Common myeloid progenitor, CD34-positive (primary cell): ENCODE results near the gene RBPMS2. TPM values are rescaled to one million over a fixed set of nuclear protein-coding genes. Genes with fewer than 3 reads are reported as not detected.
"Not testable (repeated sequence)": the region's sequence is repeated elsewhere in the genome, so short reads cannot be mapped to it uniquely, and the experiment has no call there.

Source experiments
- CTCF ChIA-PET: fragments of 350-600 bp; sonication (Branson Sonifier 250); formaldehyde crosslinking; loops from one replicate; lab custom pipeline; 2021; ENCODE audit warnings: antibody characterized with exemption; lab: Charles Lee
- POLR2A ChIA-PET: fragments of 350-600 bp; sonication (Branson Sonifier 250); formaldehyde crosslinking; loops from one replicate; lab custom pipeline; 2021; ENCODE audit warnings: antibody characterized with exemption; lab: Charles Lee
- DNase-seq, 3 donors: peaks; one replicate each; pipeline versions ENCODE4 v3.0.0 to v3.0.0-alpha.2; 2013
- H3K27ac ChIP-seq, 2 experiments: 1 replicate in 1 of 2; 2 replicates in 1 of 2; pipeline ENCODE4 v1.7.0; 2013; ENCODE audit warnings: inconsistent platforms in 2 of 2, low read length in 2 of 2, mild to moderate bottlenecking in 2 of 2, low read depth in 1 of 2, moderate library complexity in 1 of 2; ENCODE audit not compliant: severe bottlenecking in 2 of 2, insufficient read depth in 1 of 2, poor library complexity in 1 of 2
- H3K27me3 ChIP-seq, 5 experiments: replicated peaks in 2 of 5; 1 replicate in 3 of 5; 2 replicates in 2 of 5; pipeline versions ENCODE4 v1.6.1 to v1.7.0; 2013; ENCODE audit warnings: low read length in 4 of 5, mild to moderate bottlenecking in 2 of 5, moderate library complexity in 2 of 5, inconsistent platforms in 1 of 5; ENCODE audit not compliant: insufficient read depth in 5 of 5, control insufficient read depth in 4 of 5
- H3K36me3 ChIP-seq, 4 experiments: 1 replicate in 2 of 4; 2 replicates in 2 of 4; pipeline versions ENCODE4 v1.6.1 to v1.7.0; 2013; ENCODE audit warnings: low read length in 3 of 4, control low read depth in 1 of 4, mild to moderate bottlenecking in 1 of 4; ENCODE audit not compliant: control insufficient read depth in 4 of 4, insufficient read depth in 4 of 4
- H3K4me1 ChIP-seq, 4 experiments: 1 replicate in 3 of 4; 2 replicates in 1 of 4; pipeline versions ENCODE4 v1.6.1 to v1.7.1; 2013; ENCODE audit warnings: low read length in 3 of 4, mild to moderate bottlenecking in 3 of 4, control low read depth in 1 of 4, inconsistent platforms in 1 of 4, moderate library complexity in 1 of 4; ENCODE audit not compliant: control insufficient read depth in 4 of 4, insufficient read depth in 4 of 4; ENCODE audit errors: control extremely low read depth in 1 of 4
- H3K4me3 ChIP-seq, 7 experiments: 1 replicate in 4 of 7; 2 replicates in 3 of 7; pipeline versions ENCODE4 v1.5.1 to v1.7.0; 2013; ENCODE audit warnings: mild to moderate bottlenecking in 7 of 7, low read length in 6 of 7, moderate library complexity in 6 of 7, inconsistent platforms in 2 of 7, low read depth in 2 of 7, control low read depth in 1 of 7; ENCODE audit not compliant: insufficient read depth in 4 of 7, control insufficient read depth in 1 of 7; ENCODE audit errors: extremely low read depth in 1 of 7
- H3K9me3 ChIP-seq, 5 experiments: 1 replicate in 4 of 5; 2 replicates in 1 of 5; pipeline versions ENCODE4 v1.6.1 to v1.7.1; 2013; ENCODE audit warnings: low read length in 4 of 5, mild to moderate bottlenecking in 2 of 5, inconsistent platforms in 1 of 5, low read depth in 1 of 5, moderate library complexity in 1 of 5; ENCODE audit not compliant: control insufficient read depth in 4 of 5, insufficient read depth in 2 of 5; ENCODE audit errors: control extremely low read depth in 1 of 5
- WGBS: methylation state at CpG from one replicate; pipeline ENCODE4 v1.1.5; 2013; ENCODE audit not compliant: insufficient coverage; 5-methylcytosine and 5-hydroxymethylcytosine counted together
- polyA plus RNA-seq: library from polyadenylated mRNA; unstranded; fragments of 120-200 nt; gene quantifications from one replicate; pipeline ENCODE4 v1.2.1, GENCODE V29; 2013

RBPMS2 gene
- 1.6 TPM for polyA plus RNA-seq

GRCh38 chr15:64775551-64776401, at the start of gene RBPMS2:
Gene RBPMS2 (minus strand): TSS chr15:64775589. CDS start chr15:64775319, 270 bp downstream.
- peak within 1 kb of the TSS; percentile 36 to 74 (median 61) for H3K4me3 ChIP-seq
- ChIA-PET CTCF (no interaction called here), POLR2A (interaction anchor here (0.5 kb wide), 1 partner anchor 19 kb away, joined by 3 read pairs; no protein-coding TSS in a partner anchor)
- H3K36me3 ChIP-seq: no peaks in the 10 kb centered on the region
- H3K9me3 ChIP-seq: no peaks in the 10 kb centered on the region
- peak in 1 of 3 donors; percentile 11 for DNase-seq
- peaks cover 4 to 62% (median 38%) of the 10 kb centered on the region in 5 experiments for H3K27me3 ChIP-seq
- H3K27ac ChIP-seq: no peak within 1 kb of the TSS
- under 1% methylated on average over 30 of the region's 90 CpGs for WGBS
- H3K4me1 ChIP-seq: peaks cover 0 to 17% (median 12%) of the 10 kb centered on the region in 4 experiments

- peaks cover 0 to 15% (median 4%) of the 10 kb centered on the region in 4 experiments for H3K36me3 ChIP-seq
- H3K27ac ChIP-seq: no peak overlapping the region
- POLR2A ChIA-PET: interaction anchor here (0.6 to 0.8 kb wide), 2 partner anchors 16 to 69 kb away, joined by 3 read pairs; no protein-coding TSS in a partner anchor
- peak overlapping the region in 6 of 7 experiments; percentile 58 to 93 (median 66) for H3K4me3 ChIP-seq
- H3K9me3 ChIP-seq: no peaks in the 10 kb centered on the region
- peaks cover 0 to 27% (median 5%) of the 10 kb centered on the region in 5 experiments for H3K27me3 ChIP-seq
- CTCF ChIA-PET: interaction anchor here (2.0 kb wide), 1 partner anchor 15 kb away, joined by 8 read pairs; no protein-coding TSS in a partner anchor
- peak in 1 of 3 donors; percentile 44 for DNase-seq
- 3% methylated on average over 14 of the region's 17 CpGs for WGBS
- H3K4me1 ChIP-seq: peaks cover 2 to 27% (median 26%) of the 10 kb centered on the region in 4 experiments
Measured at GRCh38 chr15:64824929-64825430, 49.6 kb upstream of the RBPMS2 start.

- no peaks in the 10 kb centered on the region for H3K27me3 ChIP-seq
- peaks cover 0 to 9% (median 2%) of the 10 kb centered on the region in 4 experiments for H3K4me1 ChIP-seq
- no peak overlapping the region for H3K4me3 ChIP-seq
- H3K9me3 ChIP-seq: no peaks in the 10 kb centered on the region
- DNase-seq: no peak
- ChIA-PET CTCF (no interaction called here), POLR2A (no interaction called here)
- no peak overlapping the region for H3K27ac ChIP-seq
- 96% methylated on average over 11 of the region's 13 CpGs for WGBS
- peaks cover 0 to 35% (median 12%) of the 10 kb centered on the region in 4 experiments for H3K36me3 ChIP-seq
Measured at GRCh38 chr15:64816452-64816851, 41.1 kb upstream of the RBPMS2 start.

GRCh38 chr15:64814965-64815364, 39.6 kb upstream of the RBPMS2 start:
- not testable (repeated sequence) for DNase-seq, H3K4me1 ChIP-seq, H3K9me3 ChIP-seq, H3K27ac ChIP-seq, H3K27me3 ChIP-seq, H3K4me3 ChIP-seq
- POLR2A ChIA-PET: interaction anchor here (0.6 kb wide), 2 partner anchors 8 to 17 kb away, joined by 3 read pairs; no protein-coding TSS in a partner anchor
- CTCF ChIA-PET: interaction anchor here (1.0 to 1.5 kb wide), 2 partner anchors 8 to 12 kb away, joined by 4 read pairs; no protein-coding TSS in a partner anchor
- peaks cover 0 to 27% (median 8%) of the 10 kb centered on the region in 4 experiments for H3K36me3 ChIP-seq
- WGBS: 94% methylated on average over 3 of the region's 4 CpGs

- H3K4me3 ChIP-seq, POLR2A ChIA-PET, H3K9me3 ChIP-seq, H3K4me1 ChIP-seq, H3K27ac ChIP-seq, H3K27me3 ChIP-seq, DNase-seq: not testable (repeated sequence)
- 95% methylated on average over 2 of the region's 8 CpGs for WGBS
- CTCF ChIA-PET: interaction anchor here (1.5 to 3.5 kb wide), 2 partner anchors 8 to 92 kb away, joined by 4 to 10 read pairs; no protein-coding TSS in a partner anchor
- H3K36me3 ChIP-seq: peaks cover 0 to 21% (median 6%) of the 10 kb centered on the region in 4 experiments
Measured at GRCh38 chr15:64814283-64814682, 38.9 kb upstream of the RBPMS2 start.

GRCh38 chr15:64813075-64813474, 37.7 kb upstream of the RBPMS2 start:
- ChIA-PET CTCF (interaction anchor here (0.6 to 5.4 kb wide), 5 partner anchors 71 to 109 kb away, joined by 3 to 52 read pairs (median 3); no protein-coding TSS in a partner anchor), POLR2A (no interaction called here)
- no peak overlapping the region for H3K4me3 ChIP-seq
- DNase-seq: peak in 2 of 3 donors; percentile 33 to 34
- H3K9me3 ChIP-seq: no peaks in the 10 kb centered on the region
- 89% methylated on average over 5 of the region's 6 CpGs for WGBS
- H3K27ac ChIP-seq: no peak overlapping the region
- H3K36me3 ChIP-seq: peaks cover 0 to 13% (median 2%) of the 10 kb centered on the region in 4 experiments
- H3K4me1 ChIP-seq: peaks cover 0 to 9% (median 2%) of the 10 kb centered on the region in 4 experiments
- H3K27me3 ChIP-seq: peaks cover 0 to 3% (median 0%) of the 10 kb centered on the region in 5 experiments
